ENCODE data around the gene HDX. TPM values are rescaled to one million over a fixed set of nuclear protein-coding genes. Genes with fewer than 3 reads are reported as not detected.
"Not testable (repeated sequence)": the region's sequence is repeated elsewhere in the genome, so short reads cannot be mapped to it uniquely, and the experiment has no call there.

Gene HDX
- total and polyA plus RNA-seq, 8 donors, result 0.30 to 3.3 (median 0.77) TPM

- TF ChIP-seq CTCF (IDR thresholded peaks at IDR 0.05), result no peak
- ATAC-seq (no peak), DNase-seq (no peak), FAIRE-seq (no peak)
- no peak overlapping the region for H3K4me3 ChIP-seq
- H3K27ac ChIP-seq, result no peak overlapping the region
- no peaks in the 10 kb centered on the region for H3K36me3 ChIP-seq
- no peaks in the 10 kb centered on the region for H3K4me1 ChIP-seq
- H3K27me3 ChIP-seq, result peaks cover 0 to 9% (median 1%) of the 10 kb centered on the region in 4 donors
- intact Hi-C loops (cut with DNase I), result no loop called here
- H3K9me3 ChIP-seq, result no peaks in the 10 kb centered on the region
Observed at GRCh38 chrX:84320614-84321013, 181.6 kb downstream of the HDX start.

- no peak for FAIRE-seq
- H3K4me3 ChIP-seq, result no peak overlapping the region
- 59 to 73% methylated on average over 3 of the region's 3 CpGs for WGBS, 2 donors
- no peaks in the 10 kb centered on the region for H3K9me3 ChIP-seq
- no peaks in the 10 kb centered on the region for H3K4me1 ChIP-seq
- TF ChIP-seq CTCF (IDR thresholded peaks at IDR 0.05), result no peak
- no peak for ATAC-seq
- H3K27ac ChIP-seq, result no peak overlapping the region
- no peak for DNase-seq
- no peaks in the 10 kb centered on the region for H3K36me3 ChIP-seq
- intact Hi-C loops (cut with DNase I), result no loop called here
- peaks cover 0 to 9% (median 1%) of the 10 kb centered on the region in 4 donors for H3K27me3 ChIP-seq
Observed at GRCh38 chrX:84320023-84320422, 182.2 kb downstream of the HDX start.

GRCh38 chrX:84318661-84319060 is 183.6 kb downstream of the HDX start:
- no peak overlapping the region for H3K4me3 ChIP-seq
- peaks cover 0 to 5% (median 1%) of the 10 kb centered on the region in 4 donors for H3K27me3 ChIP-seq
- no peak for TF ChIP-seq CTCF (IDR thresholded peaks at IDR 0.05)
- intact Hi-C loops (cut with DNase I), result no loop called here
- ATAC-seq (no peak), FAIRE-seq (no peak), DNase-seq (no peak)
- no peak overlapping the region for H3K27ac ChIP-seq
- 35 to 63% methylated on average over 1 of the region's 1 CpG for WGBS, 2 donors
- no peaks in the 10 kb centered on the region for H3K36me3 ChIP-seq
- H3K4me1 ChIP-seq, result no peaks in the 10 kb centered on the region
- no peaks in the 10 kb centered on the region for H3K9me3 ChIP-seq

- ATAC-seq; intact Hi-C loops (cut with DNase I); H3K27me3 ChIP-seq; H3K36me3 ChIP-seq; DNase-seq; H3K27ac ChIP-seq; FAIRE-seq; H3K4me3 ChIP-seq; H3K4me1 ChIP-seq; H3K9me3 ChIP-seq: not testable (repeated sequence)
Observed at GRCh38 chrX:84315946-84316345, 186.3 kb downstream of the HDX start.
